Stimulated activated CD8-positive, alpha-beta memory T cell treated with anti-CD3 and anti-CD28 coated beads, Interleukin-4, amount 100 ng/mL, for 4 hours (primary cell): ENCODE data around the gene VAPB.
"Not testable (repeated sequence)": the region's sequence is repeated elsewhere in the genome, so short reads cannot be mapped to it uniquely, and the experiment has no call there.

ENCODE experiments used
- DNase-seq, 2 donors: peaks; one replicate each; pipeline ENCODE4 v3.0.0-alpha.2; 2020; ENCODE audit warnings: low read depth in 2 of 2, low spot score in 1 of 2

The VAPB gene

DNA sequence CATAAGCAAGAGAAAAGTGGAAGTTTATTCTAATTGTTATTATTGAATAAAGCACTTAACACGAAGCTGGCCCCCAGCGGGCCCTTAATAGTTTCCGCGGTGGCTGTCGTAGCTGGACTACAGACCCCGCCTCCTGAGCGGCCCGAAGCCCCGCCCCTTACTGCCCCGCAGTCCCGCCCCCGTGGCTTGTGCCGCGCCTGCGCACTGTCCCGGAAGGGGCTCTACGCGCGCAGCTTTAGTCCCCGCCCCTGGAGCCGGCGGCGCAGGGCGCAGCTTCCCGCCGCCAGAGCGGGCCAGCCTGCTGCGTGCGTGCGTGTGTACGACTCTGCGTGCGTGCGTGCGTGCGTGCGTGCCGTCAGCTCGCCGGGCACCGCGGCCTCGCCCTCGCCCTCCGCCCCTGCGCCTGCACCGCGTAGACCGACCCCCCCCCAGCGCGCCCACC, at the start of gene VAPB:
Gene VAPB (plus strand): TSS at position 348 of the 442 bp plus-strand sequence. CDS start 231 bp downstream, outside the sequence.
- peak; percentile 89 to 97 for DNase-seq

GRCh38 chr20:58339741-58340140, 49.3 kb upstream of the VAPB start:
- no peak for DNase-seq

GRCh38 chr20:58340151-58340550, 48.9 kb upstream of the VAPB start:
- DNase-seq = no peak

- DNase-seq = no peak
Observed at GRCh38 chr20:58340853-58341252, 48.2 kb upstream of the VAPB start.

- DNase-seq = no peak
Observed at GRCh38 chr20:58342104-58342945, 46.7 kb upstream of the VAPB start.

DNA sequence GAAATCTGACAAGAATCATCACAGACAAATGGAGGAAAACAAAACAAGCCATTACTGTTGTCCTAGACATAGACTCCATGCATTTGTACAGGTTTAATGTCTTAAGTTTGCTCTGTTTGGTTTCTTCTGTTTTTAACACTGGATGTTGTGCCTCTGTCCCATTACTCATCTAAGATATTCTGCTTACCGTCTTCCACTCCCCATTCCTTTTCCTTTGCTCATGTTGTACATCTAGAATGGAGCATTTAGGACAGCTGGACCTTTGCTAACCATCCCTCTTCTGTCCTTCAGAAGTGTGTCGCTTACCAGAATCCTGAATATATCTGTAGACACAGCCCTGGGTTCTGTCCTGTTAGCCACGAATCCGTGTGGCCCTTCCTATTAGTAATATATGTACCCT, 44.3 kb upstream of the VAPB start:
- DNase-seq = no peak

- no peak for DNase-seq
Observed at GRCh38 chr20:58349570-58349969, 39.5 kb upstream of the VAPB start.

GRCh38 chr20:58352468-58352867, 36.6 kb upstream of the VAPB start:
- DNase-seq = no peak

GRCh38 chr20:58359441-58359840, 29.6 kb upstream of the VAPB start:
- DNase-seq = no peak

DNA sequence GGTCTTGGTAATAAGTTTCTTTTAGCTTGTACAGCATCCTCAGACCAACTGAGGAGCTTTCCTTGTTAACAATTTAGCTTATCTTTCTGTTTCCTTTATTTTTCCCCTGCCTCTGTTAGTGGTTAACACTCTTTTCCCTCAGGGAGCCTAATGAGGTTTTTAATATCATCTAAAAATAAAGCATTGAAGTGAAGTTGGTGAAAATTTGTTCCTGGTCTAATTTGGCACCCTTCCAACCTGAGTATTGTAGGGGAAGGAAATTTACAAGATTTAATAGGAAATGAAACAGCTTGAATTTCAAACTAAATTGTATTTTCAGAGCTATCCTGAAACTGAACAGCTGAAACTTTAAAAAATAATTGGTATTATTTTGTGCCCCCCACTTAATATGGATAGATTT, 28.1 kb upstream of the VAPB start:
- no peak for DNase-seq

- DNase-seq = no peak
Observed at GRCh38 chr20:58361481-58362205, 27.4 kb upstream of the VAPB start.

- DNase-seq = no peak
Observed at GRCh38 chr20:58362206-58362516, 26.9 kb upstream of the VAPB start.

GRCh38 chr20:58362970-58363369, 26.1 kb upstream of the VAPB start:
- no peak for DNase-seq

DNA sequence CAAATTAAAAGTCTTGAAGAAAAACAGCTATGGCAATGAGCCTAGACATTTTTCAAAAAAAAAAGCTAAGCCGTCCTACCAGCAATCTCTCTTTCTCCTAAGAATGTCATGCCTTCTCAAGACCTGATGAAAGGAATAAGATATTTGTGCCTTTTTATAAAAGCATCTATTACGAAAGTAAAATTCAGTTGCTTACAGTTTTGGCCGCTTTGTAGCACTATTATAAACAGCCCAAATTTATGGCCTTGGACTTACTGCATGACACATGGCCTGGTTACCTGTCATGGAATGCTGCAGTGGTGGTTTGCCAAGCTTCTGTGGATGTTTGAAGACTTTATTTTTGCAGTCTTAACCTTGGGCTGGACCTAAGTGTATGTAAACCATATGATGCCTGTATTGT, 22.2 kb upstream of the VAPB start:
- no peak for DNase-seq

DNA sequence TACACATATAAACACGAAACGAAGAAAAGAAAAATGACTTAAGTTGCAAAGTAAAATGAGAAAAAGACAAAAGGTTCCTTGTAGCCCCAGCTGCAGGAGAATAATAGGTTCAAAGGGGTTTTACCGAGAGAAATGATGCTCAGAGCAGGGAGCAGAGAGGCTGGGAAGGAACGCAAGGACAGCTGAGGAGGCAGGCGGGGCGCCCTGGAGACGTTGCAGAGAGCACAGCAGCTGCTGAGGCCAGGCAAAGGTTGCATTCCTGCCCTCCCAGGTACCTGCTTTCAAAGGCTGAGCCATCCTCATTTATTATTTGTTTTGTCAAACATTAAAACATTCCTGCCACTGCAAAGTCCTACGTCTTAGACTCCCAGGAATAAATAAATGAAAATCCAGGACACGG, 16.2 kb upstream of the VAPB start:
- DNase-seq = no peak

DNA sequence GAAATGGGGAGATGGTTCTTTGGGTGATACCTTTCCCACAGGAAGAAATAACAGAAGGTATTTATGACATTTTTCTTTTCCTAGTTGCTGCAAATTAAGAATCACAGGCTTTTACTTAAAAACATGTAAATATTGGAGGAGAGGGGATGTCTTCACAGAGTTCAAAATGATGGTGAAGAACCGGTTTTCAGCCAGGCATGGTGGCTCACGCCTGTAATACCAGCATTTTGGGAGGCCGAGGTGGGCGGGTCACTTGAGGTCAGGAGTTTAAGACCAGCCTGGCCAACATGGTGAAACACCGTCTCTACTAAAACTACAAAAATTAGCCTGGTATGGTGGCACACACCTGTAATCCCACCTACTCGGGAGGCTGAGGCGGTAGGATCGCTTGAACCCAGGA, 15.7 kb upstream of the VAPB start:
- DNase-seq = not testable (repeated sequence)

DNA sequence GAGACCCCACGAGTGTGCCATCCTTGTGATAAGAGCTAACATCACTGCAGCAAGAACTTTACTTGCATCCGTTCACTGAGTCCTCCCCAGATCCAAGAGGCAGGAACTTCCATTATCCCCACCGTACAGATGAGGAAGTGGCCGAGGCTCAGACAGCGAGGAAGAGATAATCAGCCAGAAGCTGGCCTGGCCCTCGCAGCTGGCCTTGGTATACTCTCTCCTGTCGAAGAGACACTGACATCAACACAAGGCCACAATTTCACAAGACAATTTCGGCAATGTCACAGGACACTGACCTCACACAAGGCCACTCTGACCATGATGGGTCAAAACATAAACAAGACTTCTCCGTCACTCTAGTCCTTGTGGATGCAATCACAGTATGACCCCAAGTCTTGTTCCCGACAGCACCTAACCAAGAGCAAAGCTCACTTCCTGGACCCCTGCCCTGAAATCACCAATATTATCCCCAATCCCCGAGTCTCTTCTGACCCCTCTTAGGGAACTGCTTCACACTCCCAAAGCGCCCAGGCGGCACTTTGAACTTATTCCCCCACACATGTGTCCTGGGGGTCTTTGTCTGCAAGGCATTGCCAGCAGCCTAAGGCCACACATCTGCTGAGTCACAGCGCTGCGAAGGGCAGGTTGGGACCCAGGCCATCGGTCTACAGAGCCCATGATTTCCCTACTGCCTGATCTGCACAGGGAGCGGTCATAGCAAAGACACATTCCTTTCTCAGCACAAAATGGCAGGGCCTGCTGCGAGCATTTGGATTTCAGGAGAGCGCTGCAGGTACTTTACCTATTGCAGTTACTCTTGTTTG, 14.8 kb upstream of the VAPB start:
- DNase-seq = no peak

DNA sequence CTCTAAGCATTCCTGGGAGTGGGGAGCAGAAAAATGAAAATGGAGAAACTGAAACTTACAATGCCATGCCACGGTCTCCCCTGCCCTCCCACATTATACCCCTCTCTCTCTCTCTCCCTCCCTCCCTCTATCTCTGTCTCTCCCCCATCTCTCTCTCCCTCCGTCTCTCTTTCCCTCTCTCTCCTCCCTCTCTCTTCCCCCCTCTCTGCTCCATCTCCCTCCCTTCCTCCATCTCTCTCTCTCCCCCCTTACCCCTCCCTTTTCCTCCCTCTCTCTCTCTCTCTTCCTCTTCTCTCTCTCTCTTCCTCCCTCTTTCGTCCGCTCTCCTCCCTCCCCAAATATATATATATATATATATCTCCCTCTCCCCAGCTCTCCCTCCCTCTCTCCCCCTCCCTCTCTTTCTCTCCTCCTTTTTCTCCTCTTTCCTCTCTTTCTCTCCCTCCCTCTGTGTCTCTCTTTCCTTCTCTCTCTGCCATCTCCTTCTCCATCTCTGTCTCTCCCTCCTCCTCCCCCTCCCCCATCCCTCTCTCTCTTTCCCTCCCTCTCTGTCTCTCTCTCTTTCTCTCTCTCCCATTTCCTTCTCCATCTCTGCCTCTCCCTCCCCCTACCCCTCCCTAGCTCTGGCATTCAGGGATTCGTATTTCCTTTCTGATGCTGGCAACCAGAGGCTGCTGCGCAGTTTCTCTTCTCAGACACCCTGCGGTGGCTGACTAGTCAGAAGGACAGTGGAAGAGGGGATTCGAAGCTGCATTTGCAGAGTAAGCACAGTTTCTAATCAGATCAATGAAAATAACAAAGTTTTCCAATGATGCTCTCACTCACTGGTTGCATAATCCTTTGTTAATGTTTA, 13.9 kb upstream of the VAPB start:
- no peak for DNase-seq

DNA sequence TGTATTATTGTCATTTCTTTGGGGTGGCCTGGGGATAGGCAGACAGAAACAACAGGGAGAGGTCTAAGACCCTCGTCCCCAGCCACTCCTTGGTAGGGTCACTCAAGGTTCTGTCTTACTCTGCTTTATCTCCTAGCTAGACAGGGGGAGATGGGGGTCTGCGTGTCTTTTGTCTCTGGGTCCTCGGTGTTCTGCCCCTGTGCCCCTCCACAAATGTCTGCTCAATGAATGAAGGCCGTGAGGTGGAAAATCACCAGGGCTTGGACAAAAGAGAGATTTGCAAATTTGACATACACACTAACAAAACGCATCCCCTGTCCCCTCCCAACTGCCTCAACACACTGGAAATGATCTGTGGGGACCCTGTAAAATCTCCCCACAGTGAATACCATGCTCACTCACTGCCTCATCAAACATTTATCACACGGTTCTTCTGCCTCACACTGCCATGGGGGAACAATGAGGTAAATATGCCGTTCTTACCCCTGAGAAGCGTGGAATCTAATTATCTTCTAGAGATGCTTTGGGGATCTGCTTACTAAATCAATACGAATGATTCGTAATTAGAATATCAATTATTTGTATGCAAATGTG, 13.2 kb upstream of the VAPB start:
- DNase-seq = no peak

GRCh38 chr20:58377017-58377416, 12.0 kb upstream of the VAPB start:
- DNase-seq = no peak
